ENCODE data around the gene FLAD1.
A peak's percentile ranks its signal among the peaks of the same experiment; 100 is the strongest.

FLAD1 gene

DNA sequence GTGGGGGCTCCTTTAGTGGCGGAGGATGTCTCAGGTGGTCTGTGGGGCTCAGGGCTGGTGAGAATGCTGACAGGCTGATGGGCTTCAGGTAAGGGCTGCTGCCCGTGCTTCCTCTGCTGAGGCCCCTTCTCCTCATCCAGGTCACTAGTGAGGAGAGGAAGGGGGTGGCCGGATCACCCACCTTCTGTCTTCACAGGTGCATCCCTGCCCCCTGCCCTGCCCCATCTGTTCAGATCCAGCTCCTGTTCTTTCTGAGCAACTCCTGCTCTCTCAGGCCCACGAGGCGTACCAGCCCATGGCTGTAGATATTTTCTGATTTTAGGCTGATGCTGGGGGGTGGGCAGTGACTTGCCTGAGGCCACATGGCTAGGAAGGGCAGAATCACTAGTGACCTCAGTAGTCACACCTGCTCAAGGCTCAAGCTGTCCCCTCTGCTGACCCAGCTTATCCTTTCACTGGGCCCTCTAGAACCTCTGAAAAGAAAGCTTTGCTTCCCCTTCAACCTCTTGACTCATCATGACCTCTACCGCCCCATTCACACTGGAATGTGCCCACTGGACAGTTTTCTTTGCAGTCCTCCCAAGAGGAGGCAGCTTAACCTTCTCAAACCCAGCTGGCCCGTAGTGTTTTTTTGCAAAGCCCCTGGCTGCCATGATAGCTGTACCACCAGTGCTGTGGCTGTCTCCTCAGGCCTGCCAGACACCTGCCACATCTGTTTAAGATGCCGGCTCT lies 35.6 kb downstream of the FLAD1 start:
- DNase-seq: no peak

DNA sequence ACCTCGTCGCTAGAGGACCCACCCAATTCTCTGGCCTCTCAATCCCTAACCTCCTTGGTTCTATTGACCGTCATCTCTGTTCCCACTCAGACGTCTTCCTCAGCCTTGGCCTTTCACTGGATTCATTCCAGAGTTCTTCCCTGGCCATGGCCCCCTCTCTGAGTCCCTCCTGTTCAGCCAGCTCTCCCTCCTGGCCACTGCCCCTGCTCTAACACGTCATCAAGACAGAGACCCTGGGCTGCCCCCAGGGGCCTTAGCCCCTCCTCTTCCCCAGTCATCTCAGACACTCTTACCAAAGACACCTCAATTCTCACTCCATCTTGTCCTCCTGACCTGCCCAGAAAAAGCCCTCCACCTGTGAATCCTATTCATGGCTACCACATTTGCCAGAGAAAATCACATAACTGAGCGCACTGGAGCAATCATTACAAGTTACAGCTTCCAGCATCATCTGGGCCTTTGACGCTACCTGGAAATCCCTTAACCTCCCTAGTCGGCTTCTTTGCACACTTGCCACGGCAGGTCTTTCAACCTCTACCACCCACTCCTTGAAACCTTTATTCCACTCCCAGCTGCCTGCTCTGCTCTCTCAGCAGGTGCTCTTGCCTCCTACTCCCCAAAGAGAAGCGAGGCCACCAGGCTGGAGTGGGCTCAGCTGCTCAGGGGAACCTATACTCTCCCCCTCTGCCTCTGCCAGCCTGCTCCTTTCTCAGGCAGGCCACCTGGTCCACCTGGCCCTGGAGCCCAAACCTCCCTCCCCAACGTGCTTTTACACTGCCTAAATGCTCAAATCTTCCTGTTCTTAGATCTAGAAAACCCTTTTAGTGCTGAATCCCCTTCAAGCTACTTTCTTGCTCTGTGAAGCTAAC lies 36.5 kb downstream of the FLAD1 start:
- peak in 1 of 2 experiments; percentile 24 for DNase-seq

DNA sequence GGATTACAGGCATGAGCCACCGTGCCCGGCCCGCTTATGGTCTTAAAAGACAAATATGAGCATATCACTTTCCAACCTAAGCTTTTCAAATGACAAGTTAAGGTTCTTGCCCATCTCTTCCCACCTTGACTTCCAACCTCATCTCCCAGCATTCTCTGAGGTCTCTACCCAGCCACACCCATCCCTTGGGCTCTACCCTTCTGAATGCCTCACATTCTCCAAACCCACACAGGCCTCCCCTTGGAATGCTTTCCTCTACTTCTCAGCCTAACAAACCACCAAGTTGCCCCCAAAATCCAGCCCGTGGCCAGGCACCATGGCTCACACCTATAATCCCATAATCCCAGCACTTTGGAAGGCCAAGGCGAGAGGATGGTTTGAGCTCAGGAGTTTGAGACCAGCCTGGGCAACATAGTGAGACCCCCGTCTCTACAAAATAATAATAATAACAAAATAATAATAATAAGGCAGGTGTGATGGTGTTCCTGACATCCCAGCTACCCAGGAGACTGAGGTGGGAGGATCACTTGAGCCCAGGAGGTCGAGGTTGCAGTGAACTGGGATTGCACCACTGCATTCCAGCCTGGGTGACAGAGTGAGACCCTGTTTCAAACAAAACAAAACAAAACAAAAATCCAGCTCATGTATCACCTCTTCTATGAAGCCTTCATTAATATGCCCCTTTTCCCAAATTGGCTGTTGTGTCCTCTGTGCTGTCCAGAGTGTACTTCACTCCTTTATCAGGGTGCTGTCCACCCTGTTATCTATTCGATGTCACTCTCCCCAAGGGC lies 39.2 kb downstream of the FLAD1 start:
- DNase-seq: no peak

DNA sequence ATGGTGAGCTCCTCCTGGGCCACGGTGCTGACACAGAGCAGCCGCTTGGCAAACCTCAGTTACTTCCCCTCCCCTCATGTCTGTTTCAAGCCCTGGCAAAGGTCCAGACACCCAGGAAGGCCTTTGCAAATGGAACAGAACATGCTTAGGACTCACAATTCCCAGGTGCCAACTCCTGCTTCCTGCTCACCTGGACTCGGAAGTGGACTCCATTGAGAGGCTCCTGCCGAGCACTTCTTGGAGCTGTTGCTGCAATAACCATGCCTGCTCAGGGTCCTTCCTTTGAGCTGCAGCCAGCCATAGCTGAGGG lies 39.7 kb downstream of the FLAD1 start:
- DNase-seq: peak in 1 of 2 experiments; percentile 31

DNA sequence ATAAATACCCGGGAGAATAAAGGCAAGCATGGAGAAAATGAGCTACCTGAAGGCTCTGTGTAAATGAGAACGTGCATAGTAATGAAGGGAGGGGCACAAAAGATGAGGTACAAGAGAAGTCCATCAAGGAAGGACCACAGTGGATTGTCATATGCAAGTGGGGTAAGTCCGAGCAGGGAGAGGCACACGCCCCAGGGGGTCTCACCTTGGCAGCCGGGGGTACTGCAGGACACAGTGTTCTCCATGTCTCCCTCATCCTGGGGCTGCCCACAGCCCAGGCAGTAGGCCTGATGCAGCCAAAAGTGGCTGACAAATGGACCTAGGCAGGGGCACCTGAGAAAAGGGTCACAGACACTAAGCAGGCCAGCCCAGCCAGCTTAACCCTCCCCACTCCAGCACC lies 40.5 kb downstream of the FLAD1 start:
- no peak for DNase-seq

DNA sequence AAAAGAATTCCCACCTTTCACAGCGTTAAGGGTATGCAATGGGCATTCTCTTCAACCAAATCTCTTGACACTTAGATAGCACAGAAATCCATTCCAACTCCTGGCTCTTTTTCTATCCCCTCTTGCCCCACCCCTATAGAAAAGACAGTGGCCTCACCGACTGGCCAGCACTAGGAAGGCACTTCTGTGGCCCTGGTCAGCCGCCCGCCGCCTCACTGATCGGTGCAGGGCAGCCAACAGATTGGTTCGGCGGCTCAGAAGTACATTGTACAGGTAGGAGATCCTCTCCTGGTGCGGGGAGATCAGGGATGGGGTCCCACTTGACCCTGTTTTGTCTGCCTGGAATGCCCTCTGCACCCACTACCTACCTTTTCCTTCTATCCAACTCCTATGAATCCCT lies 41.2 kb downstream of the FLAD1 start:
- no peak for DNase-seq

DNA sequence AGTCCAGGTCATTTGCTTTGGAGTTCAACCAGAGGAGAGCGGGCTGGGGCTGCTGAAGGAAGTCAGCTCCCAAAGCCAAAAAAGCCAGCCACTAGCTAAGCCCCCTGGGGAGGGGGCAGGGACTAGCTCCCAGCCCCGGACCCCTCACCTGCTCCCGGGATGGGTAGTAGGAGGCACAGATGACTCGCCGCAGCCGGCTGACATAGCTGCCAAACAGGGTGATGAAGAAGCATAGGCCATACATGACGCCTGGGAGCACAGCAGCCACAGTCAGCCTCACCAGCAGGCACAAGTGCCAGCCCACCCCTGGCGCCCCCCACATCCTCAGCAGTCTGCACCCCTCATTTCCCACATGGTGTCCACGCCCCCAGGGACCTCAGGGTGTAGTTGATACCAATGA lies 43.0 kb downstream of the FLAD1 start:
- DNase-seq: no peak

DNA sequence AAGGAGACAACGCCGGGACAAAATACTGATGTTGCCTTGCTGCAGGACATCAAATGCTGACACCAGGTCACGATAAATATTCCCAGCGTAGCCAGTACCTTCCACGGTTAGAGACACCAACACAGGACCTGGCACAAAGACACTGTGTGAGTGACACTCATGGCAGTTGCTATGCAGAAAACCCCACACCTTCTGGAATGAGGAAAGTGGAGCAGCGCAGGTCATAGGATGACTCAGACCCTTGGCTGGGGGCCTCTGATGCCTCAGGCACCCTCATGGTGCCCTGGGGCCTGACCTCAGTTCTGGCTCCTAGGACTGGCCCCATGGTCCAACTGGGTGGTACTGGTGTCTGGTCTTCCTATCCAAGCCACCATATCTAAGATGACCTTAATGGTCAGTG lies 43.4 kb downstream of the FLAD1 start:
- no peak for DNase-seq

DNA sequence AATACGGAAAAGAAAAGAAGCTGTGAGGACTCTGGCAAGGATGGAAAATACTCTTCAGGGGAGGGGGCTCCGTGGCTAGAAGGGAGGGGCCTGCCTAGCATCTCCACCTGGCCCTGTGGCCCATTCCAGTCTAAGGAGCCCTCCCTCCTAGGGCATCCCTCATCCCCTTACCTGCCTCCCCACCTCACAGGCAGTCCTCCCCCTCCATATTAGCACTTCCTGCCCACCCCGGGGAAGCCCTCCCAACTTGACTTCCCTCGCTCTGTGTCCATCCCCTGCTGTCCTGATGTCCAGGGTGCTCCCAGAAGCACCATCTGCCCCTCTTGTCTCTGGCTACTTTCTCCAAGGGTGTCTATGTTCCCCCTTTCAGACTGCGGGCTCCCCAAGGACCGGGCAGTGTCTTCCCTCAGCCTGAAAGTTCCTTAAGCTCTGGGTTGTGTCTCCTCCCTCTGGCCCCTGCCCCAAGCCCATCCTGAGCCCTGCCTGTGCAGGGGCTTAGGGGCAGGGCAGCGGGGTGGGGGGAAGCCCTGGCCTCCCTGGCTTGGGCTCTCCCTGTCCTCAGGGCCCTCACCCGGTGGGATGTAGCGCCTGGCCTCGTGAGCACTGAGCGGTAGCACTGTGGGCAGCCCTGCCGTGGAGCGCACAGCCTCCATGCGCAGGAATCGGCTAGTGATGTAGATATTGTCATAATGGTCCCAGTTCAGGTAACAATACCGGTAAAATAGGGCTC lies 46.5 kb downstream of the FLAD1 start:
- DNase-seq: no peak

DNA sequence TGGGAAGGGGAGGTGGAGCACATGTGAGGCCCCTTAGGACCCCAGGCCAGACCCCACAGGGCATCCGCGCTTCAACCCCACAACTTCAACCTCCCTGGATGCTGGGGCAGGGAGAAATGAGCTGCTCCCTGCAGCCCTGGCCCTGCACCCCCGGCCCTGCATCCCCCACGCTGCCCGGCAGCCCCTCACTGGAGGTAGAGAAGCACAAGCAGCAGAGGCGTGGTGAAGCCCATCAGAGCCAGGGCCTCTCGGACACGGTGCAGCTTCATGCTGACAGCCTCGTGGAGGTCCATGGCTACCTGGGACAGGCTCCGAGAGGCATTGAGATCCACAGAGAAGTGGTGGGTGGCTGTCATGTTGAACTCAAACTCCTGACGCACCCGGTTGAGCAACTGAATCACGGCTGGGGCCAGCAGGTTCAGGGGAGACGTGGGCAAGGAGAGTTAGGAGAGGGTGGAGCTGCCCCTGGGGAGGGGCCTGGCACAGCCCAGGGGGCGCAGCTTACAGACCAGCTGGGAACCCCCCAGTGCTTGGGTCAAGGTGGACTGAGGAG lies 47.2 kb downstream of the FLAD1 start:
- no peak for DNase-seq

DNA sequence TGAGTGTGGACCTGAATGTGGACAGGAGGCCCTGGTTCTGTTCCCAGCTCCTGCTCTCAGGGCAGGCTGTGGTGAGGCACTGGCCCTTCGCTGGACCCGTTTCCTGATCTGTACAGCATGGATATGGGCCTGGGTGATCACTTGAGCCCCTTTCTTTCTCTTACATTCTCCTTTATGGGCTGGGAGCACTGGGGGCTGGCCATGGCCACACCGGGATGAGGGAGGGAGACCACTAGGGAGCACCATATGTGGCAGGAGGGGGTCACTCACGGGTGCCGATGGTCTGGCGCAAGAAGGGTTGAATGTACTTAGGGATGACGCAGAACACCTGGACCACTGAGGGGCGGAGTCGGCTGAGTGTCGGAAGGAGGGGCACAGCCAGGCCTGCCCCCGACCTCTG lies 47.8 kb downstream of the FLAD1 start:
- DNase-seq: no peak

DNA sequence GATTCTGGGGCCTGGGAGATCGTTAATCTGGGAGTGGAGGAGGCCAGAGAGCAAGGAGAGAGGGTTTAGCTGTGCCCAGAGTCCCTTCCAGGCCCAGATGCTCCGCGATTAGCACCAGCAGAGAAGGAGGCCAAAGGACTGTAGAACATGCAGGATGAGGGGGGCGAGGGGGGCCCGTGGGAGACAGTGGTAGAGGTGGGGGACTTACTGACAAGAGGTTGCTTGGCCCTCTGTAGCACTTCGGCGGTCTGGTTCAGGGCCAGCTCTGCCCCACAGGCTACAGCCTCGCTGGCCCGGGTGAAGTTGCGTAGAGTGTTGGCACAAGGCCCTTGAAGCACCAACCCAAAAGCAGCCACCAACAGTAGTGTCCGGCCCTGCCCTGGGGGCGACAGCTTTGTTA lies 49.7 kb downstream of the FLAD1 start:
- DNase-seq: no peak

DNA sequence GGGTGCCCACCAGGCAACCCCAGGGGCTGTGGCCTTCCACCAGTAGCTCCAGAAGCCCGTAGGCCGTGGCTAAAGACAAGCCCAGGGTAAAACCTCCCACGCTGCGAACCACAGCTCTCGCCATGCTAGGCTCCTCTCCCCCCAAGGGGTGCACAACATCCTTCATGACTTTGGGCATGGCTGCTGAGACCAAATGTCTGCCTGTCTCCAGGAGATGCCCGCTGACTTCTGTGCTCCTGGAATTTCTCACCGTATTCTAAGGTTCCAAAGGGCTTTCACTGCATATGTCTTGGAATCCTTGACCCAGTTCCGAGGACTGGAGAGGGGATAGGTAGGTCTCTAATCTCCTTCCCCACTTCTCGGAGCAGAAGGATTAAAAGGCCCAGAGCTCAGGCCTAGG lies 50.4 kb downstream of the FLAD1 start, which contains the start of the genes DCST1 and DCST2:
TSS of gene DCST1 (plus strand) at position 301 of the 400 bp plus-strand sequence. CDS start 213 bp downstream, outside the sequence.
TSS of gene DCST2 (minus strand) at position 258 of the 400 bp plus-strand sequence. CDS start at position 178, 80 bp downstream.
- no peak for DNase-seq

DNA sequence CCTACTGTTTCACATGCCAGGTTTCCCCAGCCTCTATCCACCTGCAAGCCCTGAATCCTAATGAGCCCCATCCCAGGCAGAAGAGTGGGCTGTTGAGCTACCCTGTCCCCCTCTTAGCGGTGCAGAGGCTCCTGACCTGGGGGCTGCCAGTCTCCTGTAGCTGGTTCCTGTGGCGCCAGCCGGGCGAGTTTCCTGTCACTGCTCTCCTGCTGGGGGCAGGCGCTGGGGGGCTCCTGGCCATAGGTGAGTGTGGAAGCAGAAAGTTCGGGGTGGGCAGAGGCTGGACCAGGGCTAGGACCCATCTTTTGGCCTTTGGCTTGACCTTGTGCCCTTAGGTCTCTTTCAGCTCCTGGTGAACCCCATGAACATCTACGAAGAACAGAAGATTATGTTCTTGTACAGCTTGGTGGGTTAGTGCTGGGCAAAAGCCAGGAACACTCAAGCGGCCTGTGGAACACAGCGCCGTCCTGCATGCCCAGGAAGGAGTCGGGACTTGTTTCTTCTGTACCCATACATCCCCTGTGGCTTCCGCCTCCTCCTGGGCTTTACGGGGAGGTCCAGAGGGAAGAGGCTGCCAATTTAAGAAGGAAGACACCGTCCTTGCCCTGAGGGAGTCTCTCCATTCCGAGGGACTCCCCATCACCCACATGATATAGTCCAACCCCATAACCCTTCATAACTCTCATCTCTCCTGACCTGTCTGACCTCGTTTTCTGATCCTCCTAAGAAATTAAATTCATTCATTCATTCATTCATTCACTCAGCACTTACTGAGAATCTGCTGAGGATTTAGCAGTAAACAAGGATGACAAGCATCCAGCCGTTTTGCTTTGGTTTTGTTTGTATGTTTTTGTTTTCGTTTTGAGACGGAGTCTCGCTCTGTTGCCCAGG lies 51.4 kb downstream of the FLAD1 start:
- no peak for DNase-seq

DNA sequence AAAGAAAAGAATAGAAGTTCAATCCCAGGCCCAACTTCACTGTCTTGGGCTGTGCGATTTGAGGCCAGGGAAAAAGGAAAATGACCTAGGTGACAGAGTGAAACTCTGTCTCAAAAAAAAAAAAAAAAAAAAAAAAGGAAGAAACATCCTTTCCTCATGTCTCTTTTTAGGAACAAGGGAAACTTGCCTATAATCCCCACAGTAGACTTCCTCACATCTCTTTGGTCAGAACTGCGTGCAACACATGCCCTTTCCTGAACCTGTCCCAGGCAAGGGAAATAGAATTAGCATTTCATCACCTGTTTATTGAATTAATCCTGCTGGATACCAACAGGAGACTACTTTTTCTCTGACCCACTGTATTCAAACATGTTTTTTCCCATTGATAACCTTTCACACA lies 52.8 kb downstream of the FLAD1 start:
- DNase-seq: no peak

DNA sequence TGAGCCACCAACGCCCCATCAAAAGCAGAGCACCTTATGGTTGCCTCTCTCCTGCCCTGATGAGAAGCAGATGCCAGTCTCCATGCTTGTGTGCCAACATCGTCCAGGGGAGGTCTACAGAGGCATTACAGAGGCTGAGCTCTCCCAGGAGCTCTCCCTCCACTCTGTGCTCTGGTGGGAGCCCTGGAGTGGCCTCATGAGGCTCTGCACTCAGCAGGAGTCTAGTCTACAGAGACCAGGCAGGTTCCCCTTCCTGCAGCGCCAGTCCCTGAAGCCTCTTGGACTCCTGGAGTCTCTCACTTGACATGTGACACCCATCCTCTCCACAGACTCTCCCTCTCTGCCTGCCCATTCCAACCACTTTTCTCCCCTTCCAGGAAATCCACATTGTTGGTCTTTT lies 53.9 kb downstream of the FLAD1 start:
- no peak for DNase-seq

DNA sequence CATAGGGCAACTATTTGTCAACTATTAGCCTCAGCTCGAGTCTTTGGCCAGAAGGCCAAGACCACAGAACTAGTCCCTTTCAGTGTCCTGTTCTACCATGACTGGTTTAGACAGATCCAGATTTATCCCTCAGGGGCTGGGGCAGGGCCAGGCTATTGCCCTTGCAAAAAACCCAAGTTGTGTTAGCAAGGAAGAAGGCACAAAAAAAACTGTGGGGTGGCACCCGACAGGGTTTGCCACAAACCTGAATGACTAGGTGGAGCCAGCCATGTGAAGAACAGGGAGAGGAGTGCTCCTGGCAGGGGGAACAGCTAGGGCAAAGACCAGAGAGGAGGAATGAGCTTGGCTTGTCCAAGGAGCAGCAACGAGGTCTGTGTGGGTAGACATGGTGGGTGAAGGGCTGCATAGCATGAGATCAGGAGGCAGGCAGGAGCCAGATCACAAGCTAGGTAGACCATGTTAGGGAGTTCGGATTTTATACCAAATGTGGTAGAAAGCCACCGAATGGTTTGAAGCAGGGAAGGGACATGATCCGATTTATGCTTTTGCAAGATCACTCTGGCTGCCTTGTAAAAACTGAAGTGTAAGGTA lies 54.8 kb downstream of the FLAD1 start:
- no peak for DNase-seq

DNA sequence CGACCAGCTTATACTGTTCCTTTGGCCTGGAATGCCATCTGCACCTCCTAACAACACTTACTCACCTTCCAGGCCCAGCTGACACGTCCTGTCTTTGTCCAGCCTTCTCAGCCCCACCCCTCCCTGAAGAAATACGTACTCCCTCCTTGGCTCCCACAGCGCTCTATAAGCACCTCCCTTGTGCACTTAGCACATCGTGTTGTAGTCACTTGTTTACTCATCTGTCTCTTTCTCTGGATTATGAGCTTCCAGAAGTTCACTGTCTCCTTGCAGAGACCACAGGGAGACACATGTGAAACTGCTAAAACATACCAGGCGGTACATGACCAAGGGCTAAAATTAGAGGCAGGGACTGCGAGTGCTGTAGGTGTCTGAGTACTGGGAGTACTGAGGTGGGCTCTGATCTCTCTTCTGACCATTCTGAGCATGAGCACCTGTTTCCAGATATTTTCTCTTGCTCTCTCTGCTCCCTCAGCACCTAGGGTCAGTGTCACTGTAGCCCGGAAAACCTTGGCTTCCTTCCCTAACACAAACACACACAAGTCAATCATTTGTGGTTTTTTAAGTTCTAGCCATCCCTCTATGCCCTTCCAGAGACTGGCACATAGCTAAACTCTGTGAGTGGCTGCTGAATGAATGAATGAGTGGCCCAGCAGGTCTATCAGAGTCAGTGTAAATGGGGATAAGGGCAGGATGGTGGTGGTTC lies 55.6 kb downstream of the FLAD1 start:
- DNase-seq: no peak

DNA sequence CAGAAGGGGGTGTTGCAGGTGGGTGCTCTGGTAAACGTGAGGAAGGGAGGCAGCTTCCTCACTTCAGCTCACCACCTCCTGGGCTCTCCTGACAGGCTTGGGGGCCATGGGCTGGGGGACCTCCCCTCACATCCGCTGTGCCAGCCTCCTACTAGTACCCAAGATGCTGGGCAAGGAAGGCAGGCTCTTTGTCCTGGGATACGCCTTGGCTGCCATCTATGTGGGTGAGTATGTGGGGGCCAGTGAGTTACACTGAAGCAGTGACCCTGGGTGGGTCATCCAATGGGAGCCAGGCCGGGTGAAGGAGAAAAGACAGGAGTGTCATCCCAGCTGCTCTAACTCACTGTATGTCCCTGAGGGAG lies 56.1 kb downstream of the FLAD1 start:
- no peak for DNase-seq

DNA sequence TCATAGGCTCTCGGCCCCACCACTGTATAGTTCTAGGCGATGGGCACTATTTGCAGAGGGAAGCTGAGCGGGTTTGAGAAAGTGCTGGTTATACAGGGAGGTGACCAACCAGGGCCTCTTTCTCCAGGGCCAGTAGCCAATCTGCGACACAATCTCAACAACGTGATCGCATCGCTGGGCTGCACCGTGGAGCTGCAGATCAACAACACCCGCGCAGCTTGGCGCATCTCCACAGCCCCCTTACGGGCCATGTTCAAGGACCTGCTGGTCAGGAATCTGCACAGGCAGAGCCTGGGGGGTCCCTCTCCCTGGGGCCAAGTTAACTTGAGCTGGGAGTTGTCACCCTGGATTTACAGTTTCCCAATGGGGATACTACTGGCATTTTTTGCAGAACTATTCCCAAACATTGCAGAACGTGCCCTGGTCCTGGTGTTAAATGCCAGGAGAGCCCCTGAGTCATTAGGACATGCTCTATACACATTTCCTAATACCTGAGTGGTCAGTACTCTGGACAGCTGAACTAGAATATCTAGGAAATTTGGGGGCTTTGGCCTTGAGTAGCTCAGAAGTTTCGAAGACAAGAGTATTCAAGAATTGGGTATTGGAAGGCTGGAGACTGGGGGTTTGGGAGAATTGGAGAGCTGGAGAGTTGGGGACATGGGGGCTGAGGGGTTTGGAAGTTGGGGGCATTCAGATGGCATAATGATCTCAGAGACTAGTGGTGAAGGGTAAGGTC lies 57.4 kb downstream of the FLAD1 start:
- no peak for DNase-seq
